Measurements from ENCODE around the gene P2RX2.

The P2RX2 gene

GRCh38 chr12:132618683-132619043 is at the start of gene P2RX2:
Gene P2RX2 (plus strand): TSS chr12:132618776. CDS start chr12:132618817, 41 bp downstream.
- DNase-seq (ENCODE audit: low spot score): no peak

DNA sequence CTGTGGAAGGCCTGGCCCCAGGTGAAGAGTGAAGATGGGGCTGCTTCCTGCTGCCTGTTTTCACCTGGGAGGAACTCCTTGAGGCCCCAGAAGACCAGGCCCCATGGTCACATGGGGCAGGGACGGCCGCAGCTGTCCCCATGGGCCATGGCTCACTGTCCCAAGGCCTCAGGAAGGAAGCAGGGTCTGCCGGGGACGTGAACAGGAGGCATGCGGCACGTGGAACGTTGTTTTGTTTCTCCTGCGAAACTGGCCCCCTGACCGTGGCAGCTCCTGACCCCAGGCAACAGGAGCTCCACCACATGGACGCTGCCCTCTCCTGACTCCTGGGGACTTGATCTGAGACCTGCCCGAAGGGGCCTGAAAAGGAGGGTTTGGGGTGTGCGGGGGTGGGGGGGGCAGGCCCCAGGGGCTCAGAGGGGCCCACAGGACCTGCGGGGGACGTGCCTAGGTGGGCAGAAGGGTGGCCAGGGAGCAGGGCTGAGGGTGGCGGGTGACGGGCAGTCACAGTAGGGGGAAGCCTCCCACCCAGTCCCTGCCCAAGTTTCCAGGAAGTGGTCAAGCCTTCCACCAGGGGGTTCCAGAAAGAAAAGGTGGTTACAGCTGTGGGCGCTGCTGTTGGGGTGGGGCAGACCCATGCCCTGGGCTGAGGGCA is 49.6 kb upstream of the P2RX2 start:
- DNase-seq (ENCODE audit: low spot score): no peak

DNA sequence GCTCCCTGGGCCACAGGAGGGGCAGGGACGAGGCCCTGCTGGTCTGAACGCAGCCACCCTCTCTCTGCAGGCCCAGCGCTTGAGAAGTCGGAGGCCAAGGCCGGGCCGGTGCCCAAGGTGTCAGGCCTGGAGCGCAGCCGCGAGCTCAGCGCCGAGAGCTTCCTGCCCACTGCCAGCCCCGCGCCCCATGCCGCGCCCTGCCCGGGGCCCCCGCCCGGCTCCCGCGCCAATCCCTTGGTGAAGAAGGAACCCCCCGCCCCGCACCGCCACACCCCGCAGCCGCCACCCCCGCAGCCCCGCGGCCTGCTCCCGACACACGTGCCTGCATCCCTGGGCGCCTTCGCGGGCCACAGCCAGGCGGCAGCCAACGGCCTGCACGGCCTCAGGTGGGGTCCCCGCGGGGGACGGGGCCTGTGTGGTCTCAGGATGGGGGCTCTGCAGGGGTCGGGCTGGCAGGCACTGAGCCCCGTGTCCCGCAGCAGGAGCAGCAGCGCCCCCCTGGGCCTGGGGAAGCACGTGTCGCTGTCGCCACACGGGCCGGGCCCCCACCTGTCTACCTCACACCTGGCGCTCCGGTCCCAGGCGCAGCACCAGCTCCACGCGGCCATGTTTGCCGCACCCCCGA is 48.6 kb upstream of the P2RX2 start:
- DNase-seq (ENCODE audit: low spot score): no peak

- no peak for DNase-seq (ENCODE audit: low spot score)
Measured at GRCh38 chr12:132570635-132571034, 47.9 kb upstream of the P2RX2 start.

GRCh38 chr12:132571051-132571450 is 47.5 kb upstream of the P2RX2 start:
- DNase-seq (ENCODE audit: low spot score): no peak

DNA sequence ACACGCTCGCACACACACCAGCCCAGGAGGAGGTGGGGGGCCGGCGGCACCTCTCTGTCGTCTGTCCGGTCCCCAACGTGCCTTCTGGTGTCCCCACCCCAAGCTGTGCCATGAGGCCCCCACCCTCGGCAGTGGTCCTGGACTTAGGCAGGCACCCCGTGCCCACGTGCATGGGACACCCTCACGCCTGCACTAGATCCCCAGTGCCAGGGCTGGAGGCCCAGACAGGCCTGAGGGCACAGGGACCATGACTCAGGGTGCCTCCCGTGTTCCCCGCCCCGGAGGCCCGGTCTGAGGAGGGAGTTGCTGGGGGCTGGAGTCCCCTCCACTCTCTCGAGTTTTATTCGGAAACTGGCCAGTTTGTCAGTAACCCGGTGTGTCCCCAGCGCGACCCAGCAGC is 47.0 kb upstream of the P2RX2 start:
- no peak for DNase-seq (ENCODE audit: low spot score)

DNA sequence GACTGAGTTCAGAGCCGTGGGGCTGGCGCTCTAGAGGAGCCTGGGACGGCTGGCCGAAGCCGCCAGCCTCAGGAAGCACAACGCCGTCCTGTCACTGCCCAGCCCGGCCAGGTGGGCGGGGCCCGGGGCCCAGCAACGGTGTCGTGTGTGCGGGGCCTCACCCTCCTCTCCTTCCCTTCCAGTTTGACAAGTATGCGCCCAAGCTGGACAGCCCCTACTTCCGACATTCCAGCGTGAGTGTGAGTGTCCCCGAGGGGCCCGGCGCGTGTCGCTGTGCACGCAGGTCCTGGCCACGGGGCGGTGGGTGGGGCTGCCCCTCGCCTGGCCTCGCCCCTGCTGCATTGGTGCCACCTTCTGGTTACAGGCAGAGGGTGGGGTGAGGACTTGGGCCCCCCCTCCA is 46.5 kb upstream of the P2RX2 start:
- DNase-seq (ENCODE audit: low spot score): no peak

DNA sequence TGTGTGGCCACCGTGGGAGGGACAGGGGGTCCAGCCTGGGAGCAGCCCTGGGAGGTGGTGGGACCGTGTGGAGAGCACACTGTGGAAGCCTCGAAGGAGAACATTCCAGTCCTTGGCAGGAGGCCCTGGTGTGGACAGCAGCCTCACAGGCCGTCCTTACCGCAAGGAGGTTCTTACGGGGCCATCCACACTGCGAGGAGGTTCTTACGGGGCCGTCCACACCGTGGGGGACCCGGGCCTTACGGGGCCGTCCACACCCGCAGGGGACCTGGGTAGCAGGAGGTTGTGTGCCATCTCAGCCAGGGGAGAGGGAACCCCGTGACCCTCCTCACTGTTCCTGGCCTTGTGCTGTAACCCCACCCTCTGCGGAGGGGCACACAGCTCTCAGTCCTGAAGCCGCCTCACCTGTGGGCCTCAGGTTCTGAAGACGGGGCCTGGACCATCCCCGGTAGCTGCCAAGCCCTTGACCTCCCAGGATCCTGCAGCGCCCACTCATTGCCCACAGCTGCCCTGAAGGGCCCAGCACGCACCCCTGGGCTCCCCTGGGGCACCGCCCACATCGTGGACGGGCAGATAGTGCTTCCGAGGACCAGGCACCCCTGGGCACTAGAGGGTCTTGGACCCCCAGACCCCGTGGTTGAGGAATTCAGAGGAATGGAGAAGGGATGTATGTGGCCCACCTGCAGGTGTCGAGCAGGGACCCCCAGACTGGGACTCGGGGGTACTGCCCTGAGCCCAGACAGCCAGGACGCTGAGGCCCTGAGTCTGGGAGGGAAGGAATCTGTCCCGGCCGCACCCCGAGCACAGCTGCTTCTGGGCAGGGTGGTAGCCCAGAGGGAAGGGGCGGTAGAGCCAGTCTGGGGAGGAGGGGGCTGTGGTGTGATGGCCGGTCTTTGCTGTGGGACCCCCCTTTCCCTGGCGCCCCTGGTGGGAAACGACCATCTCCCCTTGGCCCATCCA is 45.5 kb upstream of the P2RX2 start:
- DNase-seq (ENCODE audit: low spot score): no peak

- no peak for DNase-seq (ENCODE audit: low spot score)
Measured at GRCh38 chr12:132574271-132574996, 44.1 kb upstream of the P2RX2 start.

- no peak for DNase-seq (ENCODE audit: low spot score)
Measured at GRCh38 chr12:132575661-132576060, 42.9 kb upstream of the P2RX2 start.

GRCh38 chr12:132576701-132577100 is 41.9 kb upstream of the P2RX2 start:
- no peak for DNase-seq (ENCODE audit: low spot score)

- no peak for DNase-seq (ENCODE audit: low spot score)
Measured at GRCh38 chr12:132577191-132577920, 41.2 kb upstream of the P2RX2 start.

- no peak for DNase-seq (ENCODE audit: low spot score)
Measured at GRCh38 chr12:132578118-132578517, 40.5 kb upstream of the P2RX2 start.

- no peak for DNase-seq (ENCODE audit: low spot score)
Measured at GRCh38 chr12:132578826-132579225, 39.8 kb upstream of the P2RX2 start.

DNA sequence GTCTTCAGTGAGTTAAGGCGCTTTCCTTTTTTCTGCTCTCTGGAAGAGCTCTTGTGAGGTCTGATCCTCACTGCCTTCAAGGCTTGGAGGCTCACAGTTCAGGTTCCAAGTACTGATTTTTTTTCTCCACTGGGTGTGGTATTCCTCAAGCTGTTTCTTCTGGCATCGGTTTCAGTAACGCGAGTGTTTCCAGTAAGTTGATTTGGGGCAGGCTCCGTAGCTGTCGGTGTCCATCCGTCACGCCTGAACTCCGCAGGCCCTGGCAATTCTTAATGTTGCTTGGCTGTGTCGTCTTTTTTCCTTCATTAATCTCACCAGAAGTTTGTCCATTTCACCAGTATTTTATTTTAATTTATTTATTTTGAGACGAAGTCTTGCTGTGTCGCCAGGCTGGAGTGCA is 38.8 kb upstream of the P2RX2 start:
- DNase-seq (ENCODE audit: low spot score): no peak

GRCh38 chr12:132580701-132581292 is 37.8 kb upstream of the P2RX2 start:
- DNase-seq (ENCODE audit: low spot score): no peak

DNA sequence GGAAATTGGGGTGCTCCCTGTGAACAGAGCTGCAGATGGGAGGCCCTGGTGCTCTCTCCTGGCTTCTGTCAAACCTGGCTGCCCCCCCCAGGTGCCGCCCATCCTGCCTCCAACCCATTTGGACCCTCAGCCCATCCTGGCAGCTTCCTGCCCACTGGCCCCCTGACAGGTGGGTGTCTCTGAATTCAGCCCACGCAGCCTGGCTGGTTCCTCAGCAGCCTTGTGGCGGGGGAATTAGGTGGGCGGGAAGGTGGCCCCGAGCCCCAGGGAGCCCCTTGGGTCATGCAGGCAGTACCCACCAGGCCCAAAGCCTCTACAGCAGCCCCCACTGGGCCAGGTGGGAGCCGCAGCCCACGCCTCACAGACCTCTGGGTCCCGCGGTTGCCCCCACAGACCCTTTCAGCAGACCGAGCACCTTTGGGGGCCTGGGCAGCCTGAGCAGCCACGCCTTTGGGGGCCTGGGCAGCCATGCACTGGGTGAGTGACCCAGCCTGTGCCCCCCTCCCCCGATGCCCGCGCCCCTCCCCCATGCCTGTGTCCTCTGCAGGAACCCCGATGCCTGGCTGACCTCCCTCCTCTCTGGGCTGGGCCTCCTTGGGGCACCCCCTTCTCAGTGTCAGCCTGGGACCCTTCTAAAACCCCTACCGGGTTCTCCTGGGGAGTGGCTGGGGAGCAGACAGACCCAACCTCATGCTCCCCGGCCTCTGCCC is 37.1 kb upstream of the P2RX2 start:
- no peak for DNase-seq (ENCODE audit: low spot score)

- DNase-seq (ENCODE audit: low spot score): no peak
Measured at GRCh38 chr12:132582058-132582420, 36.5 kb upstream of the P2RX2 start.

- no peak for DNase-seq (ENCODE audit: low spot score)
Measured at GRCh38 chr12:132582582-132583410, 35.8 kb upstream of the P2RX2 start.

DNA sequence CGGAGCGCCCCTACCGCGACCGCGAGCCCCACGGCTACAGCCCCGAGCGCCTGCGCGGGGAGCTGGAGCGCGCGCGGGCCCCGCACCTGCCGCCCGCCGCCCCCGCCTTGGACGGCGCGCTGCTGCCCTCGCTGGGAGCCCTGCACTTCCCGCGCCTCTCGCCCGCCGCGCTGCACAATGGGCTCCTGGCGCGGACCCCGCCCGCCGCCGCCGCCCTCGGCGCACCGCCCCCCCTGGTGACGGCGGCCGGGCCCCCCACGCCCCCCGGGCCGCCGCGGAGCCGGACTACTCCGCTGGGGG is 35.2 kb upstream of the P2RX2 start:
- no peak for DNase-seq (ENCODE audit: low spot score)

Data from activated CD4-positive, alpha-beta T cell treated with anti-CD3 and anti-CD28 coated beads, Interleukin-2, Interleukin-4, amounts not matched to agents 100 ng/mL and 50 ng/mL, durations not matched to agents 16 hours and 8 hours (primary cell).